Keratinocyte (primary cell): ENCODE data around the gene NT5C. TPM values are rescaled to one million over a fixed set of nuclear protein-coding genes. Genes with fewer than 3 reads are reported as not detected.

Source experiments
- DNase-seq: peaks from one replicate; pipeline ENCODE4 v3.0.0-alpha.2; 2011; ENCODE audit warnings: low read depth, missing footprints, low spot score
- FAIRE-seq: peaks from 2 replicates; lab custom pipeline; 2011; peaks lifted over from hg19 to GRCh38; lab: Jason Lieb, UNC
- H2AFZ ChIP-seq: 2 replicates; pipeline ENCODE4 v1.6.0; 2012; ENCODE audit warnings: low read length, control low read depth, inconsistent platforms; ENCODE audit not compliant: control insufficient read depth
- H3K27ac ChIP-seq: 2 replicates; pipeline ENCODE4 v1.5.1; 2011; ENCODE audit warnings: low read length; ENCODE audit not compliant: control insufficient read depth, insufficient read depth
- H3K27me3 ChIP-seq: 3 replicates; pipeline ENCODE4 v1.6.0; 2011; ENCODE audit warnings: low read length; ENCODE audit not compliant: control insufficient read depth, insufficient read depth; ENCODE audit errors: extremely low read depth
- H3K36me3 ChIP-seq, 2 experiments: 2 replicates in 1 of 2; 3 replicates in 1 of 2; pipeline ENCODE4 v1.5.1; 2011; ENCODE audit warnings: low read length in 2 of 2, mild to moderate bottlenecking in 1 of 2; ENCODE audit not compliant: control insufficient read depth in 2 of 2, insufficient read depth in 2 of 2; ENCODE audit errors: extremely low read depth in 1 of 2
- H3K4me1 ChIP-seq: 3 replicates; pipeline ENCODE4 v1.5.1; 2011; ENCODE audit warnings: low read length; ENCODE audit not compliant: control insufficient read depth, insufficient read depth; ENCODE audit errors: extremely low read depth
- H3K4me2 ChIP-seq: 3 replicates; pipeline ENCODE4 v1.6.0; 2011; ENCODE audit warnings: low read depth, low read length; ENCODE audit not compliant: control insufficient read depth, insufficient read depth; ENCODE audit errors: extremely low read depth
- H3K4me3 ChIP-seq, 3 experiments: fragments of 200-600 bp in 1 of 3; sonication (generic) in 1 of 3; 2 replicates in 2 of 3; 3 replicates in 1 of 3; pipeline ENCODE4 v1.5.1; 2011 to 2016; ENCODE audit warnings: low read length in 3 of 3, mild to moderate bottlenecking in 3 of 3, control low read depth in 2 of 3, inconsistent platforms in 1 of 3, low read depth in 1 of 3, mixed read lengths in 1 of 3, mixed run types in 1 of 3, moderate library complexity in 1 of 3; ENCODE audit not compliant: control insufficient read depth in 2 of 3, insufficient read depth in 2 of 3; ENCODE audit errors: extremely low read depth in 1 of 3
- H3K79me2 ChIP-seq: 2 replicates; pipeline ENCODE4 v1.6.0; 2012; ENCODE audit warnings: low read length; ENCODE audit not compliant: control insufficient read depth, insufficient read depth
- H3K9ac ChIP-seq: 3 replicates; pipeline ENCODE4 v1.6.0; 2011; ENCODE audit warnings: low read length; ENCODE audit not compliant: control insufficient read depth, insufficient read depth; ENCODE audit errors: extremely low read depth
- H3K9me1 ChIP-seq: 3 replicates; pipeline ENCODE4 v1.6.0; 2011; ENCODE audit warnings: low read length; ENCODE audit not compliant: control insufficient read depth, insufficient read depth; ENCODE audit errors: extremely low read depth
- H3K9me3 ChIP-seq: 2 replicates; pipeline ENCODE4 v1.5.1; 2012; ENCODE audit warnings: low read depth, low read length; ENCODE audit not compliant: control insufficient read depth
- H4K20me1 ChIP-seq: 3 replicates; pipeline ENCODE4 v1.6.0; 2011; ENCODE audit warnings: low read length; ENCODE audit not compliant: control insufficient read depth, insufficient read depth; ENCODE audit errors: extremely low read depth
- EZH2 ChIP-seq: IDR thresholded peaks from one replicate; pipeline ENCODE4 v1.6.1; 2012; ENCODE audit warnings: inconsistent platforms, mild to moderate bottlenecking, low read length, moderate library complexity
- dilution Hi-C: fragments of 300-500 bp; cut with MboI; formaldehyde crosslinking; loops from one replicate; pipeline ENCODE4 v1.7.0; 2020; ENCODE audit warnings: low sequenced_read_pairs; ENCODE audit not compliant: extremely low pct_ligation_motif_present
- polyA plus RNA-seq, 5 experiments: library from polyadenylated mRNA; depleted of rRNA in 3 of 5; stranded (reverse) in 3 of 5; stranded (forward) in 1 of 5; unstranded in 1 of 5; fragments of >200 nt; gene quantifications; 1 replicate in 1 of 5; 2 replicates in 3 of 5; 3 replicates in 1 of 5; pipeline versions ENCODE4 v1.2.1 to v1.2.3, GENCODE V29; 2011 to 2012; ENCODE audit warnings: missing spikeins in 2 of 5, low read depth in 1 of 5, low replicate concordance in 1 of 5
- TF ChIP-seq, protein P1 (sequence below), 3 experiments: IDR thresholded peaks in 1 of 3; conservative IDR thresholded peaks in 1 of 3; optimal IDR thresholded peaks in 1 of 3; 2 replicates in 2 of 3; 3 replicates in 1 of 3; pipeline versions ENCODE3 to v1.5.1; 2011; ENCODE audit warnings: low read length in 3 of 3, mild to moderate bottlenecking in 3 of 3, moderate library complexity in 2 of 3, control low read depth in 1 of 3, inconsistent platforms in 1 of 3; ENCODE audit not compliant: insufficient read depth in 2 of 3; ENCODE audit errors: extremely low read depth in 1 of 3

NT5C gene
- polyA plus RNA-seq, 1 donor (not counting 4 experiments of a cell fraction or from before 2014, with no cell fraction given), result 29.9 TPM

DNA sequence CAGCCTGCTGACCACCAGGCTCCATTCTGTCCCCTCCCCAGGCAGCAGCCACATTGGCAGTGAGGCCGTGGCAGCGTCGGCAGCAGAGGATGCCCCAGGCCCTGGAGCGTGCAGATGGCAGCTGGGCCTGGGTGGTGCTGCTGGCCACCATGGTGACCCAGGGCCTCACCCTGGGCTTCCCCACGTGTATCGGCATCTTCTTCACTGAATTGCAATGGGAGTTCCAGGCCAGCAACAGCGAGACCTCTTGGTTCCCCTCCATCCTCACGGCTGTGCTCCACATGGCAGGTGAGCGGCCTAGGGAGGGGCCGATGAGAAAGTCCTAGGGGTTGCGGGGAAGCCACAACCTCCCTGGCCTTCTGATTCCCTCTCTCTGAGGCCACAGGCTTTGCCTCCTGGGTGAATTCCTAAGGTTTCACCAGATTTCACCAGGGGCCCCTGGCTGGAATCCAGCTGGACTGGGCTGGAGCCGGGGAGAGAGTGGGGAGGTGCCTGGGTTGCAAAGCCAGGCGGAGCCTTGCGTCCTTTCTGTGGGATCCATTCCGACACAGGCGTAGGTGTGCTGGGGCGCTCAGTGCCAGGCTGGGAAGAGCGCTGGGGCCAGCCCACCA is 37.9 kb downstream of the NT5C start:
- Histone ChIP-seq H3K9ac (no peak overlapping the region), H3K79me2 (no peaks in the 10 kb centered on the region), H3K27ac (no peak overlapping the region), H3K36me3 (no peaks in the 10 kb centered on the region), H3K9me3 (no peaks in the 10 kb centered on the region), H3K4me2 (no peak overlapping the region), H3K4me3 (no peak overlapping the region), H3K4me1 (peaks cover 47% of the 10 kb centered on the region), H3K9me1 (no peaks in the 10 kb centered on the region), H4K20me1 (no peaks in the 10 kb centered on the region), H3K27me3 (no peaks in the 10 kb centered on the region), H2AFZ (no peak overlapping the region)
- DNase-seq (no peak), FAIRE-seq (no peak)
- dilution Hi-C loops, result no loop called here
- no peak for TF ChIP-seq EZH2
- TF ChIP-seq, protein P1, sequence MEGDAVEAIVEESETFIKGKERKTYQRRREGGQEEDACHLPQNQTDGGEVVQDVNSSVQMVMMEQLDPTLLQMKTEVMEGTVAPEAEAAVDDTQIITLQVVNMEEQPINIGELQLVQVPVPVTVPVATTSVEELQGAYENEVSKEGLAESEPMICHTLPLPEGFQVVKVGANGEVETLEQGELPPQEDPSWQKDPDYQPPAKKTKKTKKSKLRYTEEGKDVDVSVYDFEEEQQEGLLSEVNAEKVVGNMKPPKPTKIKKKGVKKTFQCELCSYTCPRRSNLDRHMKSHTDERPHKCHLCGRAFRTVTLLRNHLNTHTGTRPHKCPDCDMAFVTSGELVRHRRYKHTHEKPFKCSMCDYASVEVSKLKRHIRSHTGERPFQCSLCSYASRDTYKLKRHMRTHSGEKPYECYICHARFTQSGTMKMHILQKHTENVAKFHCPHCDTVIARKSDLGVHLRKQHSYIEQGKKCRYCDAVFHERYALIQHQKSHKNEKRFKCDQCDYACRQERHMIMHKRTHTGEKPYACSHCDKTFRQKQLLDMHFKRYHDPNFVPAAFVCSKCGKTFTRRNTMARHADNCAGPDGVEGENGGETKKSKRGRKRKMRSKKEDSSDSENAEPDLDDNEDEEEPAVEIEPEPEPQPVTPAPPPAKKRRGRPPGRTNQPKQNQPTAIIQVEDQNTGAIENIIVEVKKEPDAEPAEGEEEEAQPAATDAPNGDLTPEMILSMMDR (optimal IDR thresholded peaks at IDR 0.05 in 1 of 3, IDR thresholded peaks at IDR 0.05 in 1 of 3, conservative IDR thresholded peaks at IDR 0.05 in 1 of 3; ENCODE audit: extremely low read depth in 1 of 3, insufficient read depth in 2 of 3, low read length in 3 of 3), result no peak

DNA sequence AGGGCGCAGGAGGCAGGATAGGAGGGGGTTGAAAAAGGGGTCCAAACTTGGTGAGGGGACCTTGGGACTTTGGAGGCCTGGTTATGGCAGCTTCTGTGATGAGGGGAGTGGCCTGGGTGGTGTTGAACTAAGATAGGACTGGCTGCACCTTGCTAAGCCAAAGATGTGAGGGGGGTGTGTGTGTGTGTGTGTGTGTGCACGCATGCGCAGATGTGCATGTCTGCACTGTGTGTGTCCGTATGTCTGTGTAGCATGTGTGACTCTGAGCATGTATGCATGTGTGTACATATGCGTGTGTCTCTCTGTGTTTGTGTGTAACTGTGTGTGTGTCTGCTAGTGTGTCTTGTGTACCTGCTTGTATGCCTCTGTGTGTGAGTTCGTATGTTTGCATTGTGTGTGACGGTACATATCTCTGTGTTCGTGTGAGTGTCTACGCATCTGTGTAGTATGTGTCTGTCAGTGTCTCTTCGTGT is 39.7 kb downstream of the NT5C start:
- Histone ChIP-seq H3K9me3 (no peaks in the 10 kb centered on the region), H3K4me2 (peak overlapping the region; percentile 31), H3K9ac (no peak overlapping the region), H3K4me3 (no peak overlapping the region), H3K36me3 (no peaks in the 10 kb centered on the region), H4K20me1 (no peaks in the 10 kb centered on the region), H3K4me1 (peaks cover 57% of the 10 kb centered on the region), H3K27me3 (no peaks in the 10 kb centered on the region), H3K79me2 (no peaks in the 10 kb centered on the region), H3K9me1 (no peaks in the 10 kb centered on the region), H2AFZ (no peak overlapping the region), H3K27ac (no peak overlapping the region)
- dilution Hi-C loops, result no loop called here
- DNase-seq (no peak), FAIRE-seq (no peak)
- TF ChIP-seq, protein P1 (optimal IDR thresholded peaks at IDR 0.05 in 1 of 3, IDR thresholded peaks at IDR 0.05 in 1 of 3, conservative IDR thresholded peaks at IDR 0.05 in 1 of 3; ENCODE audit: extremely low read depth in 1 of 3, insufficient read depth in 2 of 3, low read length in 3 of 3), result no peak
- no peak for TF ChIP-seq EZH2
